AG09309 (cell line): ENCODE results near the gene NFIC.
"Not testable (repeated sequence)": the region's sequence is repeated elsewhere in the genome, so short reads cannot be mapped to it uniquely, and the experiment has no call there.

ENCODE experiments used
- DNase-seq: peaks from one replicate; pipeline ENCODE4 v3.0.0-alpha.2; 2010; ENCODE audit warnings: low read depth
- H3K4me3 ChIP-seq: 2 replicates; pipeline ENCODE4 v1.5.1; 2011; ENCODE audit warnings: mild to moderate bottlenecking, low read depth, low read length, moderate library complexity; ENCODE audit not compliant: control insufficient read depth
- CTCF ChIP-seq: IDR thresholded peaks from 2 replicates; pipeline ENCODE4 v1.5.1; 2011; ENCODE audit warnings: mild to moderate bottlenecking, low read depth, low read length, inconsistent platforms; ENCODE audit not compliant: insufficient read depth, control insufficient read depth; ENCODE audit errors: missing control alignments

NFIC gene

GRCh38 chr19:3441089-3441985 is 75.0 kb downstream of the NFIC start:
- DNase-seq = no peak
- TF ChIP-seq CTCF = no peak

GRCh38 chr19:3441986-3442329 is 75.6 kb downstream of the NFIC start:
- H3K4me3 ChIP-seq = no peak overlapping the region
- no peak for TF ChIP-seq CTCF
- no peak for DNase-seq

More at GRCh38 chr19:3441089-3441985, 75.0 kb downstream of the NFIC start:
- no peak overlapping the region for H3K4me3 ChIP-seq

- no peak for DNase-seq
- TF ChIP-seq CTCF = no peak
- no peak overlapping the region for H3K4me3 ChIP-seq
Observed at GRCh38 chr19:3442487-3443071, 76.2 kb downstream of the NFIC start.

DNA sequence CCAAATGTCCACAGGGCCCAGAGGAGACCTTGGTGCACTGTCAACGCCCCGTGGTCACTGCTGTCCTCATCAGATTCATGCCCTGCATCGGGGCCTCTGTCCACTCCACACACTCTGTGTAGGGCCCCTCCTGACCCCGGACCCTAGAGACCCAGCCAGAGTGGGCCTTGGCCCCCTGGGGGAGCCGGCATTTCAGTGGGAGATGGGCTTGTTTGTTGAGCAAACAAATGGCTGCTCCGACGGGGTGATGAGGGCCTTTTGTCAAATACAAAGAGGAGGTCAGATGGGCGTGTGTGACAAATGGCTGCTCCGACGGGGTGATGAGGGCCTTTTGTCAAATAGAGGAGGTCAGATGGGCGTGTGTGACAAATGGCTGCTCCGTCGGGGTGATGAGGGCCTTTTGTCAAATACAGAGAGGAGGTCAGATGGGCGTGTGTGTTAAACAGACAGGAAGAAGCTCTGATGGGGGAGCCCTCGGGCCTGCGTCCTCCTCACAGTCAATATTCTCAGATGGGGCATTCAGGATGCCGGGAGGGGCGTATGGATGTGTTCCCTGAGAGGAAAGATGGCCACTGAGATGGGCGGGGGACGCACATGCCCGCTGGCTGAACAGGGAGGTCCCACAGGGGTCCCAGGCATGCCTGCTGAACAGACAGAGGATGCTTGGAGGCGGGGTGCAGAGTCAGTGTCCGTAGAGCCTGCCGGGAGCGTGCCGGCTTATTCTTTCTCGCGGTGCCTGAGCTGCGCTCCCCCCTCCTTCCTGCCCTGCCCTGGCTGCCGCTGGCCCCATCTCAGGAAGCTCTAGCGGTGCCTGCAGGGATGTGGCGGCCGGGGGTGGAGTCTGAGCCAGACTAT is 77.7 kb downstream of the NFIC start:
- TF ChIP-seq CTCF = no peak
- H3K4me3 ChIP-seq = no peak overlapping the region
- no peak for DNase-seq

GRCh38 chr19:3444695-3445234 is 78.4 kb downstream of the NFIC start:
- no peak for DNase-seq
- no peak overlapping the region for H3K4me3 ChIP-seq
- no peak for TF ChIP-seq CTCF

- DNase-seq, H3K4me3 ChIP-seq: not testable (repeated sequence)
Observed at GRCh38 chr19:3446657-3447056, 80.3 kb downstream of the NFIC start.
